AG04450 (cell line): Measurements from ENCODE around the gene BTBD9. TPM values are rescaled to one million over a fixed set of nuclear protein-coding genes. Genes with fewer than 3 reads are reported as not detected.

Experiments used
- CTCF ChIA-PET: fragments of 300-600, 350-600 bp; formaldehyde crosslinking; extraction: SDS; loops from one replicate; lab custom pipeline; 2022; ENCODE audit warnings: antibody characterized with exemption, inconsistent platforms; lab: Charles Lee
- POLR2A ChIA-PET: fragments of 350-600 bp; formaldehyde crosslinking; extraction: SDS; loops from one replicate; lab custom pipeline; 2021; ENCODE audit warnings: antibody characterized with exemption, inconsistent platforms; lab: Yijun Ruan, JAX
- DNase-seq: peaks from one replicate; pipeline ENCODE4 v3.0.0-alpha.2; 2011; ENCODE audit warnings: low read depth, low spot score
- H3K27ac ChIP-seq: one replicate; pipeline ENCODE4 v1.5.1; 2012; ENCODE audit warnings: low read depth, low read length, control low read depth
- H3K27me3 ChIP-seq: one replicate; pipeline ENCODE4 v1.6.0; 2012; ENCODE audit warnings: low read length; ENCODE audit not compliant: control insufficient read depth, insufficient read depth
- H3K4me3 ChIP-seq: 2 replicates; pipeline ENCODE4 v1.5.1; 2011; ENCODE audit warnings: mild to moderate bottlenecking, low read depth, low read length, control low read depth
- H3K9me3 ChIP-seq: 2 replicates; pipeline ENCODE4 v1.5.1; 2012; ENCODE audit warnings: low read length; ENCODE audit not compliant: control insufficient read depth, insufficient read depth
- CTCF ChIP-seq: IDR thresholded peaks from 2 replicates; pipeline ENCODE4 v1.5.1; 2011; ENCODE audit warnings: low read depth, low read length, control low read depth, inconsistent platforms
- polyA plus RNA-seq: library from polyadenylated mRNA; depleted of rRNA; stranded (reverse); fragments of >200 nt; gene quantifications from 2 replicates; pipeline ENCODE4 v1.2.3, GENCODE V29; 2011

The BTBD9 gene
- polyA plus RNA-seq, 1 experiment, result 7.2 TPM

GRCh38 chr6:38143191-38144150 is 496.3 kb downstream of the BTBD9 start:
- Histone ChIP-seq H3K4me3 (no peak overlapping the region), H3K9me3 (no peaks in the 10 kb centered on the region), H3K27ac (no peak overlapping the region), H3K27me3 (no peaks in the 10 kb centered on the region)
- no peak for TF ChIP-seq CTCF
- ChIA-PET CTCF (interaction anchor here (0.9 to 1.6 kb wide), 3 partner anchors 350 to 438 kb away, joined by 3 to 9 read pairs (median 4); no protein-coding TSS in a partner anchor), POLR2A (no interaction called here)
- no peak for DNase-seq

GRCh38 chr6:38142178-38142902 is 497.4 kb downstream of the BTBD9 start:
- no peak for DNase-seq
- ChIA-PET POLR2A (no interaction called here), CTCF (interaction anchor here (0.6 to 0.9 kb wide), 3 partner anchors 9 to 817 kb away, joined by 3 read pairs; no protein-coding TSS in a partner anchor)
- Histone ChIP-seq H3K4me3 (no peak overlapping the region), H3K27ac (peak overlapping the region; percentile 21), H3K9me3 (no peaks in the 10 kb centered on the region), H3K27me3 (no peaks in the 10 kb centered on the region)
- no peak for TF ChIP-seq CTCF

- DNase-seq, result no peak
- ChIA-PET POLR2A (no interaction called here), CTCF (interaction anchor here (0.6 kb wide), 2 partner anchors 8 to 817 kb away, joined by 3 read pairs; no protein-coding TSS in a partner anchor)
- no peaks in the 10 kb centered on the region for H3K27me3 ChIP-seq
- H3K27ac ChIP-seq, result no peak overlapping the region
- TF ChIP-seq CTCF, result no peak
- no peaks in the 10 kb centered on the region for H3K9me3 ChIP-seq
- no peak overlapping the region for H3K4me3 ChIP-seq
Observed at GRCh38 chr6:38141716-38142115, 498.0 kb downstream of the BTBD9 start.

GRCh38 chr6:38141085-38141484 is 498.6 kb downstream of the BTBD9 start:
- H3K9me3 ChIP-seq, result no peaks in the 10 kb centered on the region
- TF ChIP-seq CTCF, result no peak
- no peak overlapping the region for H3K27ac ChIP-seq
- no peaks in the 10 kb centered on the region for H3K27me3 ChIP-seq
- CTCF ChIA-PET, result no interaction called here
- H3K4me3 ChIP-seq, result no peak overlapping the region
- POLR2A ChIA-PET, result no interaction called here
- DNase-seq, result no peak
